Tibial nerve (tissue), 3 donors: ENCODE data around the gene CCDC14.

Experiments used
- CTCF ChIP-seq, 5 experiments: fragments of 200-600 bp in 3 of 5; fragments of 450-650 bp in 2 of 5; sonication (generic) in 3 of 5; IDR thresholded peaks; one replicate each; pipeline ENCODE4 v1.5.1; 2016 to 2019; ENCODE audit warnings: antibody characterized with exemption in 5 of 5, mild to moderate bottlenecking in 3 of 5, moderate library complexity in 2 of 5
- POLR2A ChIP-seq, 2 donors: fragments of 450-650 bp; IDR thresholded peaks; one replicate each; pipeline ENCODE4 v1.6.1; 2017; ENCODE audit warnings: antibody characterized with exemption in 2 of 2, mild to moderate bottlenecking in 2 of 2, moderate library complexity in 2 of 2

- TF ChIP-seq CTCF (IDR thresholded peaks at IDR 0.05) = no peak
- no peak for TF ChIP-seq POLR2A (IDR thresholded peaks at IDR 0.05)
Observed at GRCh38 chr3:123952844-123953520, 8.0 kb downstream of the CCDC14 start.
